ENCODE measurements around the gene RC3H1. TPM values are rescaled to one million over a fixed set of nuclear protein-coding genes. Genes with fewer than 3 reads are reported as not detected.

The RC3H1 gene
- total and polyA plus RNA-seq, 2 of the 8 experiments (the other 6 are each of a cell fraction or from before 2014, with no cell fraction given): 7.4 to 32.2 TPM

DNA sequence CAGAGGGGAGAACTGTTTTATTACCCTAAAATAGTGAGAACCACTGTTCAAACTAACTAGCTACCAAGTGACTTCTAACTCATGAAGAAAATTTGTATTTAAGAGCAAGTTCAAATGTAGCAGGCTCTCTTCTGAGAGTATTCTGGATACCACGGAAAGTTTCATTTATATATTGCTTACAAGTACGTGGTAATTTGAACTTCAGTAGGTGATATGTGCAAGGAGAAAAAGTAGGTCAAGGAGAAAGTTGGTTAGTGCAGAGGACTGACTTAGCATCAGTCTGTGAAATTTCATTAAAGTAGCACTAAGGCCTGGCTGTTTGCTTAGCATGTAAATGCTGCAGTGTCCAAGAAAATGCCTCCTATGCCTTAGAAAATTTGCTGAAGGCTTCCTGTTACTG is 121.7 kb downstream of the RC3H1 start:
- ChIA-PET CTCF (ENCODE audit: partially characterized antibody) (interaction anchor here (1.0 kb wide), 1 partner anchor 31 kb away, joined by 3 read pairs; no protein-coding TSS in a partner anchor), POLR2A (ENCODE audit: partially characterized antibody) (interaction anchor here (1.6 kb wide), 1 partner anchor 35 kb away, joined by 3 read pairs; no protein-coding TSS in a partner anchor)
- Histone ChIP-seq H3K56ac (replicated peaks; ENCODE audit: insufficient read length, low read depth, low read length) (no peak overlapping the region), H3K9ac (replicated peaks in 1 of 4; ENCODE audit: extremely low read depth in 1 of 4, low read depth in 3 of 4, low read length in 3 of 4) (no peak overlapping the region), H3K23ac (ENCODE audit: insufficient read length) (no peak overlapping the region), H3K27me3 (replicated peaks in 1 of 4; ENCODE audit: control insufficient read depth in 3 of 4, extremely low read depth in 1 of 4, insufficient read depth in 3 of 4, low read length in 3 of 4) (no peaks in the 10 kb centered on the region), H4K8ac (ENCODE audit: extremely low read depth, insufficient read depth, low read length) (no peak overlapping the region), H2AFZ (ENCODE audit: low read length) (no peak overlapping the region), H2BK20ac (ENCODE audit: low read length) (no peak overlapping the region), H4K20me1 (replicated peaks in 1 of 2; ENCODE audit: control insufficient read depth in 1 of 2, insufficient read depth in 2 of 2, low read length in 2 of 2) (no peaks in the 10 kb centered on the region), H3K27ac (ENCODE audit: low read depth, low read length) (no peak overlapping the region), H3K14ac (ENCODE audit: insufficient read length) (no peak overlapping the region), H2BK12ac (ENCODE audit: low read depth, low read length) (no peak overlapping the region), H4K91ac (replicated peaks; ENCODE audit: insufficient read length, low read length) (no peak overlapping the region), H2AK5ac (ENCODE audit: low read depth, low read length) (no peak overlapping the region), H2BK5ac (ENCODE audit: low read depth, low read length) (no peak overlapping the region), H3K9me3 (ENCODE audit: insufficient read depth in 2 of 2, low read depth in 1 of 2, low read length in 1 of 2) (no peaks in the 10 kb centered on the region), H3K36me3 (ENCODE audit: control insufficient read depth in 2 of 4, insufficient read depth in 4 of 4, low read length in 3 of 4) (no peaks in the 10 kb centered on the region), H3K4me3 (ENCODE audit: extremely low read depth in 1 of 4, insufficient read depth in 2 of 4, low read depth in 3 of 4, low read length in 4 of 4) (no peak overlapping the region), H3K23me2 (ENCODE audit: low read depth, low read length) (no peaks in the 10 kb centered on the region), H3K4ac (replicated peaks; ENCODE audit: insufficient read length, low read depth, low read length) (no peak overlapping the region), H3K4me2 (ENCODE audit: insufficient read depth in 1 of 2, low read depth in 2 of 2, low read length in 2 of 2) (peak overlapping the region in 1 of 2 experiments; percentile 10; a peak in 1 of 4 replicates), H3K79me2 (ENCODE audit: control insufficient read depth in 1 of 2, insufficient read depth in 2 of 2, low read length in 2 of 2) (no peaks in the 10 kb centered on the region), H4K5ac (ENCODE audit: insufficient read length, low read depth, low read length) (no peak overlapping the region), H2BK15ac (ENCODE audit: low read length) (no peak overlapping the region), H2BK120ac (replicated peaks; ENCODE audit: low read depth, low read length) (no peak overlapping the region), H3K4me1 (replicated peaks in 1 of 4; ENCODE audit: control insufficient read depth in 3 of 4, insufficient read depth in 4 of 4, low read length in 3 of 4) (peaks cover 0 to 14% (median 2%) of the 10 kb centered on the region in 4 experiments; a peak in 4 of 7 replicates), H3K79me1 (ENCODE audit: low read depth, low read length) (peaks cover 2% of the 10 kb centered on the region; the same call in 1 of the 2 replicates), H3K18ac (ENCODE audit: extremely low read depth, low read length) (no peak overlapping the region)
- FAIRE-seq (no peak), DNase-seq (ENCODE audit: low read depth in 1 of 2, low spot score in 2 of 2) (no peak)
- WGBS, 2 experiments (ENCODE audit: extremely low coverage in 1 of 2, insufficient coverage in 1 of 2, insufficient read length in 1 of 2, insufficient replicate concordance in 2 of 2, low coverage in 1 of 2, low lambda C conversion rate in 2 of 2, missing lambda C conversion rate in 1 of 2): 79% methylated on average over 2 of the region's 2 CpGs; no CpG with 5 or more reads in 1 of the 2 experiments
- TF ChIP-seq, protein P1, sequence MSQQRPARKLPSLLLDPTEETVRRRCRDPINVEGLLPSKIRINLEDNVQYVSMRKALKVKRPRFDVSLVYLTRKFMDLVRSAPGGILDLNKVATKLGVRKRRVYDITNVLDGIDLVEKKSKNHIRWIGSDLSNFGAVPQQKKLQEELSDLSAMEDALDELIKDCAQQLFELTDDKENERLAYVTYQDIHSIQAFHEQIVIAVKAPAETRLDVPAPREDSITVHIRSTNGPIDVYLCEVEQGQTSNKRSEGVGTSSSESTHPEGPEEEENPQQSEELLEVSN (IDR thresholded peaks at IDR 0.05): no peak
- TF ChIP-seq TAF7 (optimal IDR thresholded peaks at IDR 0.05; ENCODE audit: borderline replicate concordance, low read depth, low read length) (no peak), SAP30 (IDR thresholded peaks at IDR 0.05; ENCODE audit: insufficient read depth, insufficient replicate concordance, low read length) (no peak), JUND (IDR thresholded peaks at IDR 0.05; ENCODE audit: low read length) (no peak), EP300 (IDR thresholded peaks at IDR 0.05; ENCODE audit: borderline replicate concordance in 1 of 2, low read depth in 2 of 2, low read length in 2 of 2) (no peak), FOSL1 (IDR thresholded peaks at IDR 0.05; ENCODE audit: insufficient read depth, low read depth, low read length) (no peak), CREB1 (IDR thresholded peaks at IDR 0.05) (no peak), BRCA1 (IDR thresholded peaks at IDR 0.05; ENCODE audit: low read depth, low read length) (no peak), CBX5 (IDR thresholded peaks at IDR 0.05; ENCODE audit: low read depth, low read length) (no peak), HDAC2 (IDR thresholded peaks at IDR 0.05; ENCODE audit: borderline replicate concordance in 1 of 2, low read depth in 2 of 2, low read length in 2 of 2) (no peak), TEAD4 (IDR thresholded peaks at IDR 0.05; ENCODE audit: low read depth, low read length) (no peak)
- TF ChIP-seq, protein P2, sequence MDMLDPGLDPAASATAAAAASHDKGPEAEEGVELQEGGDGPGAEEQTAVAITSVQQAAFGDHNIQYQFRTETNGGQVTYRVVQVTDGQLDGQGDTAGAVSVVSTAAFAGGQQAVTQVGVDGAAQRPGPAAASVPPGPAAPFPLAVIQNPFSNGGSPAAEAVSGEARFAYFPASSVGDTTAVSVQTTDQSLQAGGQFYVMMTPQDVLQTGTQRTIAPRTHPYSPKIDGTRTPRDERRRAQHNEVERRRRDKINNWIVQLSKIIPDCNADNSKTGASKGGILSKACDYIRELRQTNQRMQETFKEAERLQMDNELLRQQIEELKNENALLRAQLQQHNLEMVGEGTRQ (IDR thresholded peaks at IDR 0.05; ENCODE audit: low read length): no peak

Measured in H1 (cell line).